Mammary epithelial cell (primary cell): ENCODE data around the gene TDG.

Experiments used
- CTCF ChIP-seq, 2 donors: IDR thresholded peaks in 1 of 2; conservative IDR thresholded peaks in 1 of 2; 2 replicates each; pipeline ENCODE4 v1.5.1; 2011 to 2012; ENCODE audit warnings: inconsistent platforms in 2 of 2, low read length in 2 of 2, mild to moderate bottlenecking in 2 of 2, control low read depth in 1 of 2, low read depth in 1 of 2; ENCODE audit not compliant: insufficient read depth in 1 of 2; ENCODE audit errors: extremely low read depth in 1 of 2
- EZH2 ChIP-seq: IDR thresholded peaks from 2 replicates; pipeline ENCODE4 v1.6.1; 2012; ENCODE audit warnings: low read length, inconsistent platforms, borderline replicate concordance

DNA sequence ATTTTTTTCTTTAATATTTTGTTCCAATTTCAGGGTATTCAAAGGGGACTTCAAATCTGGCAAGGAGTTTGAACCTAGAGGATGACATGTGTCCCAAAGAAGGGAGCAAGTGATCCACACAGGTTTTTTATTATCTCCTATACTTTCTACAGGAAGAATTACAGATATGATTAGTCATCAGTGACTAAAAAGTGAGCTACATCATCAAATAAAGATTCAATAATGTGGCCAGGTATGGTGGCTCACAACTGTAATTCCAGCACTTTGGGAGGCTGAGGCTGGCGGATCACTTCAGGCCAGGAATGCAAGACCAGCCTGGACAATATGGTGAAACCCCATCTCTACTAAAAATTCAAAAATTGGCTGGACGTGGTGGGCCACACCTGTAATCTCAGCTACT lies 60.1 kb downstream of the TDG start:
- TF ChIP-seq CTCF (conservative IDR thresholded peaks at IDR 0.05 in 1 of 2, IDR thresholded peaks at IDR 0.05 in 1 of 2; ENCODE audit: extremely low read depth in 1 of 2, insufficient read depth in 1 of 2, low read depth in 1 of 2, low read length in 2 of 2), result no peak
- no peak for TF ChIP-seq EZH2
